H9 (cell line): ENCODE results near the gene NSL1. TPM values are rescaled to one million over a fixed set of nuclear protein-coding genes. Genes with fewer than 3 reads are reported as not detected.
A peak's percentile ranks its signal among the peaks of the same experiment; 100 is the strongest.

Experiments used
- DNase-seq: peaks from one replicate; pipeline ENCODE4 v3.0.0-alpha.2; 2017
- H2AFZ ChIP-seq: one replicate; pipeline ENCODE4 v1.6.1; 2013; ENCODE audit warnings: mild to moderate bottlenecking, low read length, control low read depth, moderate library complexity
- H2AK5ac ChIP-seq: 2 replicates; pipeline ENCODE4 v1.6.1; 2013; ENCODE audit warnings: low read length, control low read depth, mixed read lengths; ENCODE audit not compliant: insufficient read length
- H2BK120ac ChIP-seq: one replicate; pipeline ENCODE4 v1.6.1; 2013; ENCODE audit warnings: low read depth, mild to moderate bottlenecking, low read length, control low read depth, inconsistent platforms; ENCODE audit not compliant: poor library complexity, severe bottlenecking
- H2BK12ac ChIP-seq: 2 replicates; pipeline ENCODE4 v1.6.1; 2013; ENCODE audit warnings: low read length, control low read depth, mixed read lengths, low read depth; ENCODE audit not compliant: insufficient read length
- H2BK15ac ChIP-seq: 2 replicates; pipeline ENCODE4 v1.6.1; 2013; ENCODE audit warnings: low read depth, low read length, control low read depth
- H2BK20ac ChIP-seq: one replicate; pipeline ENCODE4 v1.6.1; 2013; ENCODE audit warnings: low read depth, mild to moderate bottlenecking, low read length, control low read depth, inconsistent platforms; ENCODE audit not compliant: poor library complexity, severe bottlenecking
- H2BK5ac ChIP-seq: 2 replicates; pipeline ENCODE4 v1.6.1; 2013; ENCODE audit warnings: low read length, control low read depth, mixed read lengths; ENCODE audit not compliant: insufficient read length
- H3K14ac ChIP-seq: 2 replicates; pipeline ENCODE4 v1.6.1; 2013; ENCODE audit warnings: low read length, control low read depth; ENCODE audit not compliant: insufficient read depth
- H3K18ac ChIP-seq: 2 replicates; pipeline ENCODE4 v1.6.1; 2013; ENCODE audit warnings: low read depth, mild to moderate bottlenecking, mixed read lengths, low read length, control low read depth; ENCODE audit not compliant: insufficient read length
- H3K23ac ChIP-seq: 2 replicates; pipeline ENCODE4 v1.6.1; 2013; ENCODE audit warnings: low read length, control low read depth, mixed read lengths, low read depth; ENCODE audit not compliant: insufficient read length
- H3K23me2 ChIP-seq: 2 replicates; pipeline ENCODE4 v1.6.1; 2013; ENCODE audit warnings: low read depth, mild to moderate bottlenecking, mixed read lengths, low read length, control low read depth; ENCODE audit not compliant: insufficient read length, poor library complexity, severe bottlenecking
- H3K27ac ChIP-seq: 2 replicates; pipeline ENCODE4 v1.5.1; 2013; ENCODE audit warnings: low read length, control low read depth, mixed read lengths, low read depth; ENCODE audit not compliant: insufficient read length
- H3K27me3 ChIP-seq: 2 replicates; pipeline ENCODE4 v1.6.1; 2013; ENCODE audit warnings: low read length, control low read depth, inconsistent platforms; ENCODE audit not compliant: insufficient read depth
- H3K4ac ChIP-seq: 2 replicates; pipeline ENCODE4 v1.6.1; 2013; ENCODE audit warnings: low read depth, mild to moderate bottlenecking, control low read depth, inconsistent platforms, low read length, moderate library complexity
- H3K4me1 ChIP-seq: 2 replicates; pipeline ENCODE4 v1.6.1; 2013; ENCODE audit warnings: low read length, control low read depth, inconsistent platforms; ENCODE audit not compliant: insufficient read depth
- H3K4me2 ChIP-seq: 2 replicates; pipeline ENCODE4 v1.6.1; 2013; ENCODE audit warnings: low read length, control low read depth, mixed read lengths; ENCODE audit not compliant: insufficient read length, insufficient read depth
- H3K56ac ChIP-seq: 2 replicates; pipeline ENCODE4 v1.6.1; 2013; ENCODE audit warnings: low read depth, mild to moderate bottlenecking, mixed read lengths, low read length, control low read depth; ENCODE audit not compliant: insufficient read length
- H3K79me1 ChIP-seq: 2 replicates; pipeline ENCODE4 v1.6.1; 2013; ENCODE audit warnings: low read depth, mild to moderate bottlenecking, moderate library complexity, low read length, control low read depth, inconsistent platforms; ENCODE audit not compliant: insufficient read depth, poor library complexity, severe bottlenecking
- H3K79me2 ChIP-seq: 2 replicates; pipeline ENCODE4 v1.6.1; 2013; ENCODE audit warnings: low read length, control low read depth, inconsistent platforms; ENCODE audit not compliant: insufficient read depth
- H3K9ac ChIP-seq: 2 replicates; pipeline ENCODE4 v1.6.1; 2013; ENCODE audit warnings: low read length, control low read depth, mixed read lengths; ENCODE audit not compliant: insufficient read length; ENCODE audit errors: extremely low read depth
- H3K9me3 ChIP-seq: one replicate; pipeline ENCODE4 v1.6.1; 2013; ENCODE audit warnings: low read depth, low read length, inconsistent platforms; ENCODE audit not compliant: control insufficient read depth
- H3T11ph ChIP-seq: one replicate; pipeline ENCODE4 v1.6.1; 2013; ENCODE audit warnings: mild to moderate bottlenecking, low read length, control low read depth, inconsistent platforms
- H4K20me1 ChIP-seq: one replicate; pipeline ENCODE4 v1.6.1; 2013; ENCODE audit not compliant: control insufficient read depth, insufficient read length, insufficient read depth
- H4K5ac ChIP-seq: 2 replicates; pipeline ENCODE4 v1.6.1; 2013; ENCODE audit warnings: low read depth, mild to moderate bottlenecking, mixed read lengths, low read length, control low read depth; ENCODE audit not compliant: insufficient read length
- H4K8ac ChIP-seq: replicated peaks from 2 replicates; pipeline ENCODE4 v1.6.1; 2013; ENCODE audit warnings: low read length, control low read depth, mixed read lengths, low read depth; ENCODE audit not compliant: insufficient read length
- H4K91ac ChIP-seq: 2 replicates; pipeline ENCODE4 v1.6.1; 2013; ENCODE audit warnings: low read depth, mild to moderate bottlenecking, moderate library complexity, mixed read lengths, low read length, control low read depth; ENCODE audit not compliant: insufficient read length
- H3K27ac Mint-ChIP-seq, 3 experiments: 2 replicates in 2 of 3; 3 replicates in 1 of 3; pipeline ENCODE4 v1.8.0; 2020 to 2021; ENCODE audit warnings: mixed read lengths in 3 of 3, mild to moderate bottlenecking in 1 of 3, moderate library complexity in 1 of 3
- H3K27me3 Mint-ChIP-seq: 2 replicates; pipeline ENCODE4 v1.8.0; 2021; ENCODE audit warnings: low read depth, mild to moderate bottlenecking, moderate library complexity, mixed read lengths
- H3K36me3 Mint-ChIP-seq, 3 experiments: 2 replicates in 2 of 3; 3 replicates in 1 of 3; pipeline ENCODE4 v1.8.0; 2020 to 2021; ENCODE audit warnings: low read depth in 3 of 3, mixed read lengths in 3 of 3; ENCODE audit not compliant: insufficient read depth in 1 of 3
- H3K4me1 Mint-ChIP-seq, 2 experiments: 2 replicates each; pipeline ENCODE4 v1.8.0; 2020; ENCODE audit warnings: mixed read lengths in 2 of 2
- H3K4me3 Mint-ChIP-seq, 2 experiments: 2 replicates in 1 of 2; 3 replicates in 1 of 2; pipeline ENCODE4 v1.8.0; 2020 to 2021; ENCODE audit warnings: mild to moderate bottlenecking in 2 of 2, mixed read lengths in 2 of 2, moderate library complexity in 1 of 2
- H3K9me3 Mint-ChIP-seq, 2 experiments: 2 replicates in 1 of 2; 3 replicates in 1 of 2; pipeline ENCODE4 v1.8.0; 2020; ENCODE audit warnings: mild to moderate bottlenecking in 2 of 2, mixed read lengths in 2 of 2, moderate library complexity in 1 of 2
- CTCF ChIP-seq: fragments of 200-600 bp; sonication (generic); conservative IDR thresholded peaks from 3 replicates; pipeline ENCODE4 v1.8.0; 2021; ENCODE audit warnings: antibody characterized with exemption, mild to moderate bottlenecking
- WGBS: extraction: QIAGEN DNeasy Blood & Tissue Kit; methylation state at CpG from one replicate; pipeline ENCODE4 v1.1.7; 2013; ENCODE audit warnings: missing lambda C conversion rate, low lambda C conversion rate, mixed read lengths; ENCODE audit not compliant: insufficient read length; ENCODE audit errors: extremely low coverage; 5-methylcytosine and 5-hydroxymethylcytosine counted together
- total RNA-seq: library from RNA; stranded (reverse); gene quantifications from 2 replicates; pipeline ENCODE4 v1.2.1, GENCODE V29; 2021

The NSL1 gene
- total RNA-seq, 1 experiment from 2014 or later: 49.3 TPM

- Histone ChIP-seq H3K79me1 (no peaks in the 10 kb centered on the region), H2BK15ac (no peak overlapping the region), H3K27me3 (no peaks in the 10 kb centered on the region), H3K9ac (no peak overlapping the region), H2BK5ac (no peak overlapping the region), H3T11ph (no peak overlapping the region), H2AK5ac (no peak overlapping the region), H3K4ac (no peak overlapping the region), H3K9me3 (no peaks in the 10 kb centered on the region), H3K23me2 (no peaks in the 10 kb centered on the region), H3K4me1 (peaks cover 4% of the 10 kb centered on the region; the same call in 1 of the 2 replicates), H2BK120ac (no peak overlapping the region), H4K20me1 (no peaks in the 10 kb centered on the region), H3K56ac (no peak overlapping the region), H4K8ac (no peak overlapping the region), H3K27ac (no peak overlapping the region), H3K79me2 (no peaks in the 10 kb centered on the region), H2BK20ac (no peak overlapping the region), H3K14ac (no peak overlapping the region), H2BK12ac (no peak overlapping the region), H4K91ac (no peak overlapping the region), H2AFZ (no peak overlapping the region), H4K5ac (no peak overlapping the region), H3K18ac (no peak overlapping the region), H3K23ac (no peak overlapping the region), H3K4me2 (no peak overlapping the region)
- Mint-ChIP-seq H3K36me3 (peaks cover 0 to 6% (median 1%) of the 10 kb centered on the region in 3 experiments; a peak in 1 of 7 replicates), H3K27me3 (no peaks in the 10 kb centered on the region), H3K9me3 (no peaks in the 10 kb centered on the region), H3K27ac (peak overlapping the region in 2 of 3 experiments; percentile 10 to 50; a peak in 4 of 7 replicates), H3K4me3 (no peak overlapping the region), H3K4me1 (peaks cover 26% of the 10 kb centered on the region in 2 experiments)
- WGBS: no CpG with 5 or more reads among the region's 3 CpGs
- no peak for DNase-seq
- no peak for TF ChIP-seq CTCF
Measured at GRCh38 chr1:212752934-212753497, 38.6 kb downstream of the NSL1 start.
